ENCODE data around the gene TOGARAM2.

GRCh38 chr2:28994074-28994473 is 13.0 kb downstream of the TOGARAM2 start:
- TF ChIP-seq CTCF (IDR thresholded peaks at IDR 0.05; ENCODE audit: low read depth, low read length) (no peak), EZH2phosphoT487 (IDR thresholded peaks at IDR 0.05; ENCODE audit: low read depth) (no peak)

Measured in OCI-LY3 (cell line).